K562 (cell line): ENCODE measurements around the gene DGAT2. TPM values are rescaled to one million over a fixed set of nuclear protein-coding genes. Genes with fewer than 3 reads are reported as not detected.

ENCODE experiments used
- ATF2 ChIP-seq: sonication (generic); formaldehyde crosslinking; IDR thresholded peaks from 2 replicates; pipeline ENCODE4 v1.8.1; 2022; ENCODE audit warnings: missing genetic modification reagents
- ATF7 ChIP-seq: fragments of 450-650 bp; IDR thresholded peaks from 2 replicates; pipeline ENCODE4 v1.7.1; 2014; ENCODE audit warnings: mild to moderate bottlenecking, moderate library complexity
- BRD4 ChIP-seq: fragments of 200-600 bp; sonication (generic); IDR thresholded peaks from 2 replicates; pipeline ENCODE4 v1.6.1; 2017; ENCODE audit warnings: inconsistent platforms
- E4F1 ChIP-seq: fragments of 250-450 bp; sonication (Bioruptor Pico); IDR thresholded peaks from 2 replicates; pipeline ENCODE4 v1.5.0; 2021; ENCODE audit warnings: mild to moderate bottlenecking, borderline replicate concordance
- FOXA1 ChIP-seq: fragments of 450-650 bp; IDR thresholded peaks from 2 replicates; pipeline ENCODE4 v1.6.1; 2016; ENCODE audit warnings: mild to moderate bottlenecking, borderline replicate concordance
- FOXJ2 ChIP-seq: fragments of 200-800 bp; sonication (Bioruptor generic); IDR thresholded peaks from 2 replicates; pipeline ENCODE4 v1.6.1; 2016; ENCODE audit warnings: missing genetic modification characterization, missing compliant biosample characterization
- MCM2 ChIP-seq: fragments of 450-650 bp; IDR thresholded peaks from 2 replicates; pipeline ENCODE4 v1.6.1; 2017; ENCODE audit warnings: low read depth, mild to moderate bottlenecking
- MCM7 ChIP-seq, 2 experiments: fragments of 450-650 bp; IDR thresholded peaks; 2 replicates each; pipeline ENCODE4 v1.6.1; 2016 to 2018
- MLLT1 ChIP-seq, 2 experiments: fragments of 450-650 bp; IDR thresholded peaks; 2 replicates each; pipeline ENCODE4 v1.6.1; 2016
- NCOA6 ChIP-seq: fragments of 450-650 bp; IDR thresholded peaks from 2 replicates; pipeline ENCODE4 v1.6.1; 2017; ENCODE audit warnings: mild to moderate bottlenecking
- RCOR1 ChIP-seq, 2 experiments: IDR thresholded peaks; 2 replicates each; pipeline ENCODE4 v1.6.1; 2012; ENCODE audit warnings: low read depth in 2 of 2, low read length in 2 of 2, borderline replicate concordance in 1 of 2, improper control_type of control experiment in 1 of 2
- RUNX1 ChIP-seq: sonication (generic); IDR thresholded peaks from 2 replicates; pipeline ENCODE4 v1.6.1; 2016; ENCODE audit warnings: antibody characterized with exemption, low read depth
- SAFB2 ChIP-seq: fragments of 200-400 bp; formaldehyde crosslinking; IDR thresholded peaks from 2 replicates; pipeline ENCODE4 v1.6.1; 2018; ENCODE audit warnings: borderline replicate concordance, low read length, low read depth, moderate library complexity; ENCODE audit not compliant: severe bottlenecking
- SIX5 ChIP-seq, 2 experiments: IDR thresholded peaks; 2 replicates each; pipeline ENCODE4 v1.6.1; 2011; ENCODE audit warnings: low read length in 2 of 2, borderline replicate concordance in 1 of 2, low read depth in 1 of 2, mild to moderate bottlenecking in 1 of 2, moderate library complexity in 1 of 2; ENCODE audit not compliant: insufficient read depth in 1 of 2
- SMARCC2 ChIP-seq: fragments of 450-650 bp; IDR thresholded peaks from 2 replicates; pipeline ENCODE4 v1.6.1; 2017; ENCODE audit warnings: antibody characterized with exemption, moderate library complexity, mild to moderate bottlenecking, low read depth
- STAT5A ChIP-seq: IDR thresholded peaks from 2 replicates; pipeline ENCODE4 v1.6.1; 2012; ENCODE audit warnings: low read length, inconsistent platforms, borderline replicate concordance
- TBP ChIP-seq: optimal IDR thresholded peaks from 2 replicates; pipeline ENCODE3; 2011; ENCODE audit warnings: low read depth, low read length, improper control_type of control experiment
- TCFL5 ChIP-seq: fragments of 250-450 bp; sonication (Bioruptor Pico); conservative IDR thresholded peaks from 2 replicates; pipeline ENCODE4 v1.6.1; 2021; ENCODE audit warnings: mild to moderate bottlenecking, moderate library complexity, matching md5 sums
- THRA ChIP-seq: fragments of 450-650 bp; IDR thresholded peaks from 2 replicates; pipeline ENCODE4 v1.6.1; 2017; ENCODE audit warnings: mild to moderate bottlenecking, moderate library complexity
- TSC22D4 ChIP-seq: fragments of 450-650 bp; IDR thresholded peaks from 2 replicates; pipeline ENCODE4 v1.6.1; 2016; ENCODE audit warnings: missing genetic modification characterization, missing biosample characterization, control low read depth
- ZNF212 ChIP-seq: fragments of 450-650 bp; formaldehyde crosslinking; IDR thresholded peaks from 2 replicates; pipeline ENCODE4 v1.4.0; 2020; ENCODE audit warnings: mild to moderate bottlenecking
- ZNF583 ChIP-seq: fragments of 250-450 bp; sonication (Bioruptor Pico); IDR thresholded peaks from 2 replicates; pipeline ENCODE4 v1.4.0; 2020
- ZNF76 ChIP-seq: fragments of 250-450 bp; sonication (Bioruptor Pico); IDR thresholded peaks from 2 replicates; pipeline ENCODE4 v1.4.0; 2020; ENCODE audit warnings: mild to moderate bottlenecking, moderate library complexity, borderline replicate concordance
- polyA plus RNA-seq, 8 experiments: library from polyadenylated mRNA; depleted of rRNA in 4 of 8; stranded (reverse) in 5 of 8; unstranded in 3 of 8; fragments of >200 nt; fragmentation: Nextera tagmentation in 2 of 8; fragmentation: Illumina TruSeq in 1 of 8; extraction: Ambion mirVana in 2 of 8; extraction: Trizol in 1 of 8; gene quantifications; 2 replicates each; pipeline versions ENCODE4 v1.2.1 to v1.2.3, GENCODE V29; 2011 to 2014; ENCODE audit warnings: inconsistent platforms in 1 of 8, missing spikeins in 1 of 8
- total RNA-seq, 7 experiments: library from RNA; depleted of rRNA in 6 of 7; stranded (reverse); fragments of >200 nt in 6 of 7; fragmentation: Illumina TruSeq in 2 of 7; extraction: Trizol in 2 of 7; gene quantifications; 2 replicates each; pipeline versions ENCODE4 v1.2.1 to v1.2.3, GENCODE V29; 2011 to 2021; ENCODE audit warnings: low replicate concordance in 1 of 7

Gene DGAT2
- total and polyA plus RNA-seq, 9 of the 15 experiments (the other 6 are each of a cell fraction or from before 2014, with no cell fraction given): 0.68 to 2.8 (median 1.8) TPM

- TF ChIP-seq ATF7: peak; percentile 85
- no peak for TF ChIP-seq MCM7 (IDR thresholded peaks at IDR 0.05)
- TF ChIP-seq RUNX1: no peak
- no peak for TF ChIP-seq THRA
- no peak for TF ChIP-seq ATF2 (CRISPR knock-in tag)
- TF ChIP-seq TCFL5: no peak
- peak; percentile 78; the same call in 1 of the 2 replicates for TF ChIP-seq FOXJ2
- TF ChIP-seq SIX5 (IDR thresholded peaks at IDR 0.05; ENCODE audit: borderline replicate concordance in 1 of 2, insufficient read depth in 1 of 2, low read depth in 1 of 2, low read length in 2 of 2): peak; percentile 33 to 56; a peak in 2 of 4 replicates
- TF ChIP-seq ZNF212 (CRISPR knock-in tag): no peak
- TF ChIP-seq FOXA1: no peak
- no peak for TF ChIP-seq SAFB2
- TF ChIP-seq MLLT1 (IDR thresholded peaks at IDR 0.05): peak in 1 of 2 experiments; percentile 77; a peak in 1 of 4 replicates
- no peak for TF ChIP-seq ZNF76
- no peak; a peak in 1 of 4 replicates for TF ChIP-seq RCOR1 (IDR thresholded peaks at IDR 0.05; ENCODE audit: borderline replicate concordance in 1 of 2, low read depth in 2 of 2, low read length in 2 of 2)
- no peak for TF ChIP-seq NCOA6
- no peak for TF ChIP-seq BRD4
- no peak for TF ChIP-seq MCM2
- TF ChIP-seq TBP: peak; percentile 92
- TF ChIP-seq STAT5A: no peak
- no peak for TF ChIP-seq SMARCC2
- TF ChIP-seq E4F1 (CRISPR knock-in tag): no peak
- TF ChIP-seq TSC22D4 (tag): no peak
- no peak for TF ChIP-seq ZNF583 (CRISPR knock-in tag)
Measured at GRCh38 chr11:75814677-75815344, 46.2 kb downstream of the DGAT2 start, which contains the start of gene UVRAG (continued).
